HepG2 (cell line): ENCODE results near the gene GIPC1. TPM values are rescaled to one million over a fixed set of nuclear protein-coding genes. Genes with fewer than 3 reads are reported as not detected.

Experiments
- BHLHE40 ChIP-seq: IDR thresholded peaks from 2 replicates; pipeline ENCODE4 v1.6.1; 2011; ENCODE audit warnings: low read length, improper control_type of control experiment
- ELF3 ChIP-seq: IDR thresholded peaks from 2 replicates; pipeline ENCODE4 v1.6.1; 2016; ENCODE audit warnings: missing genetic modification reagents, missing compliant biosample characterization
- GFI1 ChIP-seq: sonication (generic); formaldehyde crosslinking; IDR thresholded peaks from 2 replicates; pipeline ENCODE4 v1.5.0; 2020; ENCODE audit warnings: missing genetic modification reagents, mild to moderate bottlenecking, borderline replicate concordance
- HES4 ChIP-seq: sonication (generic); formaldehyde crosslinking; IDR thresholded peaks from 2 replicates; pipeline ENCODE4 v1.9.0; 2021; ENCODE audit warnings: mild to moderate bottlenecking, missing genetic modification reagents, borderline replicate concordance
- IRF1 ChIP-seq: sonication (generic); formaldehyde crosslinking; IDR thresholded peaks from 2 replicates; pipeline ENCODE4 v1.4.0; 2020; ENCODE audit warnings: low read depth, mild to moderate bottlenecking, missing genetic modification reagents
- KLF12 ChIP-seq: sonication (generic); formaldehyde crosslinking; IDR thresholded peaks from 2 replicates; pipeline ENCODE4 v1.4.0; 2020; ENCODE audit warnings: missing genetic modification reagents, borderline replicate concordance
- MED8 ChIP-seq: sonication (generic); formaldehyde crosslinking; IDR thresholded peaks from 2 replicates; pipeline ENCODE4 v1.8.1; 2023; ENCODE audit warnings: mild to moderate bottlenecking, missing genetic modification reagents; ENCODE audit not compliant: insufficient replicate concordance
- MYPOP ChIP-seq: sonication (generic); formaldehyde crosslinking; IDR thresholded peaks from 2 replicates; pipeline ENCODE4 v1.8.1; 2023; ENCODE audit warnings: mild to moderate bottlenecking, moderate library complexity, missing genetic modification reagents
- NR2C2 ChIP-seq: sonication (generic); formaldehyde crosslinking; IDR thresholded peaks from 2 replicates; pipeline ENCODE4 v1.4.0; 2020; ENCODE audit warnings: missing genetic modification reagents, mild to moderate bottlenecking, moderate library complexity, borderline replicate concordance
- PBX3 ChIP-seq: sonication (generic); formaldehyde crosslinking; IDR thresholded peaks from 2 replicates; pipeline ENCODE4 v1.8.1; 2023; ENCODE audit warnings: missing genetic modification reagents, inconsistent platforms, borderline replicate concordance
- RBM39 ChIP-seq: fragments of 200-400 bp; formaldehyde crosslinking; IDR thresholded peaks from one replicate; pipeline ENCODE4 v1.6.1; 2018; ENCODE audit warnings: antibody characterized with exemption, mild to moderate bottlenecking, low read depth, low read length; ENCODE audit not compliant: poor library complexity, severe bottlenecking
- YEATS2 ChIP-seq: sonication (generic); formaldehyde crosslinking; IDR thresholded peaks from 2 replicates; pipeline ENCODE4 v1.4.0; 2020; ENCODE audit warnings: missing genetic modification reagents, borderline replicate concordance
- ZFP1 ChIP-seq: IDR thresholded peaks from 2 replicates; pipeline ENCODE4 v1.6.1; 2016
- ZFY ChIP-seq: sonication (generic); formaldehyde crosslinking; IDR thresholded peaks from 2 replicates; pipeline ENCODE4 v1.4.0; 2020; ENCODE audit warnings: missing genetic modification reagents
- ZNF230 ChIP-seq: sonication (generic); formaldehyde crosslinking; IDR thresholded peaks from 2 replicates; pipeline ENCODE4 v1.4.0; 2020; ENCODE audit warnings: mild to moderate bottlenecking, missing genetic modification reagents
- ZNF263 ChIP-seq: sonication (generic); formaldehyde crosslinking; IDR thresholded peaks from 2 replicates; pipeline ENCODE4 v1.4.0; 2020; ENCODE audit warnings: missing genetic modification reagents
- ZNF512B ChIP-seq: sonication (generic); formaldehyde crosslinking; IDR thresholded peaks from 2 replicates; pipeline ENCODE4 v1.5.1; 2020; ENCODE audit warnings: missing genetic modification reagents, mild to moderate bottlenecking, borderline replicate concordance
- ZNF652 ChIP-seq: IDR thresholded peaks from 2 replicates; pipeline ENCODE4 v1.6.1; 2016; ENCODE audit warnings: low read depth, borderline replicate concordance
- ZSCAN31 ChIP-seq: sonication (generic); formaldehyde crosslinking; IDR thresholded peaks from 2 replicates; pipeline ENCODE4 v1.5.0; 2020; ENCODE audit warnings: low read depth, mild to moderate bottlenecking, missing genetic modification reagents
- polyA plus RNA-seq, 8 experiments: library from polyadenylated mRNA; depleted of rRNA in 3 of 8; stranded (reverse) in 7 of 8; unstranded in 1 of 8; fragments of >200 nt; fragmentation: Illumina TruSeq in 4 of 8; extraction: Trizol in 4 of 8; gene quantifications; 2 replicates each; pipeline versions ENCODE4 v1.2.1 to v1.2.3, GENCODE V29; 2011 to 2016; ENCODE audit warnings: low read depth in 4 of 8, missing spikeins in 1 of 8, mixed read lengths in 1 of 8; ENCODE audit not compliant: insufficient read depth in 1 of 8
- total RNA-seq, 5 experiments: library from RNA; depleted of rRNA; stranded (reverse); fragments of >200 nt; fragmentation: Illumina TruSeq; extraction: Trizol; gene quantifications; 2 replicates each; pipeline ENCODE4 v1.2.3, GENCODE V29; 2016; ENCODE audit warnings: low read depth in 1 of 5
- TF ChIP-seq, protein P1 (sequence below): fragments of 450-650 bp; IDR thresholded peaks from 2 replicates; pipeline ENCODE4 v1.6.1; 2016
- TF ChIP-seq, protein P2 (sequence below): sonication (generic); formaldehyde crosslinking; IDR thresholded peaks from 2 replicates; pipeline ENCODE4 v1.5.0; 2020; ENCODE audit warnings: mild to moderate bottlenecking, low read depth, missing genetic modification reagents, borderline replicate concordance

The GIPC1 gene
- total and polyA plus RNA-seq, 2 of the 13 experiments (the other 11 are each of a cell fraction or from before 2014, with no cell fraction given) = 27.1 to 48.1 TPM

DNA sequence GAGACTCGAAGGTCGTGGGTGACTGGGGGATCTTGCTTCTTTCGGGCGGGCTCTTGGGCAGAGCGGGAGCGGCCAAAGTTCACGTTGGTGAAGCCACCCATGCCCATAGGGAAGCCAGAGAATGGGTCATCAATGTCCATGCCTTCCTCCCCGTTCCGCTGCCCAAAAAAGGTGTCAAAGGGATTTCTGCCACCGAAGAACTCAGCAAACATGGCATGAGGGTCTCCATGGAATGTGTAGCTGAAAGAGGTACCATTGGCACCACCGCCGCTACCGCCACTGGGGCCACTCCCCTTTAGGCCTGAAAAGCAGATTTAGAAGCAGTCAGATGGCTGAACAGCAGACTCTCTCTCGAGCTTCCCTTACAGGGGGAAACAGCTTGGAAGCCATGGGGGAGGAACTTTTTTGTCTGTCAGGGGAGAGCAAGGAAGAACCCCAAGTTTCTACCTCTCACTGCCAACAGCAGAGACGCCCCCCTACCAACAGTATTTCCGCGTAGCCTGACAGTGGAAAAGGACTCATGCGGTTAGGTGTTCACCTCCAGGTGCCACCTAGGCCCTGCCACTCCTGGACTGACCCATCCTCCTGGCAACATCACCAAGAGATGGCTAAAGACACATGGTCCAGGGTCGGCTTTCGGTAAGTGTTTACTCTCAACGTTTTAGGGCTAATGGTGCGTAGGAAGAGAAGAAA lies 21.0 kb upstream of the GIPC1 start (continued):
- TF ChIP-seq GFI1 = no peak
- TF ChIP-seq ZFY = 0 out of 2 replicates have a peak, but pooled peaks have one; percentile 8
- TF ChIP-seq IRF1 = no peak
- TF ChIP-seq ZSCAN31 (CRISPR knock-in tag) = 0 out of 2 replicates have a peak, but pooled peaks have one; percentile 17
- TF ChIP-seq, protein P1, sequence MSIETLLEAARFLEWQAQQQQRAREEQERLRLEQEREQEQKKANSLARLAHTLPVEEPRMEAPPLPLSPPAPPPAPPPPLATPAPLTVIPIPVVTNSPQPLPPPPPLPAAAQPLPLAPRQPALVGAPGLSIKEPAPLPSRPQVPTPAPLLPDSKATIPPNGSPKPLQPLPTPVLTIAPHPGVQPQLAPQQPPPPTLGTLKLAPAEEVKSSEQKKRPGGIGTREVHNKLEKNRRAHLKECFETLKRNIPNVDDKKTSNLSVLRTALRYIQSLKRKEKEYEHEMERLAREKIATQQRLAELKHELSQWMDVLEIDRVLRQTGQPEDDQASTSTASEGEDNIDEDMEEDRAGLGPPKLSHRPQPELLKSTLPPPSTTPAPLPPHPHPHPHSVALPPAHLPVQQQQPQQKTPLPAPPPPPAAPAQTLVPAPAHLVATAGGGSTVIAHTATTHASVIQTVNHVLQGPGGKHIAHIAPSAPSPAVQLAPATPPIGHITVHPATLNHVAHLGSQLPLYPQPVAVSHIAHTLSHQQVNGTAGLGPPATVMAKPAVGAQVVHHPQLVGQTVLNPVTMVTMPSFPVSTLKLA = no peak
- TF ChIP-seq, protein P2, sequence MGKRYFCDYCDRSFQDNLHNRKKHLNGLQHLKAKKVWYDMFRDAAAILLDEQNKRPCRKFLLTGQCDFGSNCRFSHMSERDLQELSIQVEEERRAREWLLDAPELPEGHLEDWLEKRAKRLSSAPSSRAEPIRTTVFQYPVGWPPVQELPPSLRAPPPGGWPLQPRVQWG (CRISPR knock-in tag) = no peak
- TF ChIP-seq ZFP1 (CRISPR knock-in tag) = no peak
- no peak for TF ChIP-seq ZNF230 (CRISPR knock-in tag)
- no peak for TF ChIP-seq MED8 (CRISPR knock-in tag)
- no peak for TF ChIP-seq ZNF652 (CRISPR knock-in tag)
- TF ChIP-seq NR2C2 (CRISPR knock-in tag) = 0 out of 2 replicates have a peak, but pooled peaks have one; percentile 12
- 0 out of 2 replicates have a peak, but pooled peaks have one; percentile 15 for TF ChIP-seq YEATS2 (CRISPR knock-in tag)
- TF ChIP-seq PBX3 (CRISPR knock-in tag) = no peak
- no peak for TF ChIP-seq RBM39
- no peak for TF ChIP-seq ZNF263 (CRISPR knock-in tag)
- no peak for TF ChIP-seq KLF12 (CRISPR knock-in tag)
- TF ChIP-seq ELF3 (CRISPR knock-in tag) = no peak
- no peak for TF ChIP-seq MYPOP (CRISPR knock-in tag)
- TF ChIP-seq HES4 = no peak
- 0 out of 2 replicates have a peak, but pooled peaks have one; percentile 36 for TF ChIP-seq ZNF512B (CRISPR knock-in tag)
- TF ChIP-seq BHLHE40 = no peak
